Esophagus muscularis mucosa (tissue), 4 donors: ENCODE results near the gene RTN4. TPM values are rescaled to one million over a fixed set of nuclear protein-coding genes. Genes with fewer than 3 reads are reported as not detected.

Experiments used
- DNase-seq: peaks from one replicate; pipeline ENCODE4 v3.0.0-alpha.2; 2017; ENCODE audit errors: extremely low spot score
- H3K27ac ChIP-seq, 4 donors: fragments of 200-600 bp; sonication (generic); replicated peaks in 1 of 4; 1 replicate in 3 of 4; 2 replicates in 1 of 4; pipeline ENCODE4 v1.5.1; 2016 to 2019; ENCODE audit warnings: mild to moderate bottlenecking in 1 of 4
- H3K27me3 ChIP-seq, 4 donors: fragments of 200-600 bp; sonication (generic); one replicate each; pipeline versions ENCODE4 v1.5.1 to v1.6.0; 2016 to 2019
- H3K36me3 ChIP-seq, 4 donors: fragments of 200-600 bp; sonication (generic); one replicate each; pipeline ENCODE4 v1.5.1; 2016 to 2019
- H3K4me1 ChIP-seq, 4 donors: fragments of 200-600 bp; sonication (generic); one replicate each; pipeline ENCODE4 v1.5.1; 2016 to 2019
- H3K4me3 ChIP-seq, 4 donors: fragments of 200-600 bp; sonication (generic); 1 replicate in 2 of 4; 2 replicates in 2 of 4; pipeline ENCODE4 v1.5.1; 2016 to 2019; ENCODE audit warnings: mild to moderate bottlenecking in 4 of 4, moderate library complexity in 1 of 4
- H3K9me3 ChIP-seq, 4 donors: fragments of 200-600 bp; sonication (generic); 1 replicate in 3 of 4; 2 replicates in 1 of 4; pipeline ENCODE4 v1.5.1; 2016 to 2019
- EP300 ChIP-seq: sonication (generic); formaldehyde crosslinking; IDR thresholded peaks from one replicate; pipeline ENCODE4 v1.6.1; 2017; ENCODE audit warnings: antibody characterized with exemption
- POLR2A ChIP-seq: fragments of 450-650 bp; IDR thresholded peaks from one replicate; pipeline ENCODE4 v1.6.1; 2017; ENCODE audit warnings: antibody characterized with exemption, moderate library complexity, mild to moderate bottlenecking, low read depth
- POLR2AphosphoS5 ChIP-seq, 2 donors: sonication (generic); formaldehyde crosslinking; IDR thresholded peaks; one replicate each; pipeline ENCODE4 v1.6.1; 2017; ENCODE audit warnings: antibody characterized with exemption in 2 of 2
- WGBS: methylation state at CpG from one replicate; pipeline ENCODE4 v1.1.5; 2018; 5-methylcytosine and 5-hydroxymethylcytosine counted together
- intact Hi-C: fragments of 100-400 bp; cut with DNase I; formaldehyde crosslinking; loops from one replicate; pipeline ENCODE4 v1.15.1; 2023
- total RNA-seq, 4 donors: library from RNA; depleted of rRNA; stranded (reverse); fragments of >200 nt; gene quantifications; one replicate each; pipeline versions ENCODE4 v1.1.0 to v1.2.1, GENCODE V29; 2016
- TF ChIP-seq, protein P1 (sequence below), 3 experiments: fragments of 200-600 bp in 2 of 3; fragments of 450-650 bp in 1 of 3; sonication (generic) in 2 of 3; IDR thresholded peaks; one replicate each; pipeline ENCODE4 v1.5.1; 2017 to 2019; ENCODE audit warnings: antibody characterized with exemption in 3 of 3, mild to moderate bottlenecking in 2 of 3, moderate library complexity in 1 of 3

Gene RTN4
- total RNA-seq, 4 donors from 2014 or later: 214 to 272 (median 251) TPM

DNA sequence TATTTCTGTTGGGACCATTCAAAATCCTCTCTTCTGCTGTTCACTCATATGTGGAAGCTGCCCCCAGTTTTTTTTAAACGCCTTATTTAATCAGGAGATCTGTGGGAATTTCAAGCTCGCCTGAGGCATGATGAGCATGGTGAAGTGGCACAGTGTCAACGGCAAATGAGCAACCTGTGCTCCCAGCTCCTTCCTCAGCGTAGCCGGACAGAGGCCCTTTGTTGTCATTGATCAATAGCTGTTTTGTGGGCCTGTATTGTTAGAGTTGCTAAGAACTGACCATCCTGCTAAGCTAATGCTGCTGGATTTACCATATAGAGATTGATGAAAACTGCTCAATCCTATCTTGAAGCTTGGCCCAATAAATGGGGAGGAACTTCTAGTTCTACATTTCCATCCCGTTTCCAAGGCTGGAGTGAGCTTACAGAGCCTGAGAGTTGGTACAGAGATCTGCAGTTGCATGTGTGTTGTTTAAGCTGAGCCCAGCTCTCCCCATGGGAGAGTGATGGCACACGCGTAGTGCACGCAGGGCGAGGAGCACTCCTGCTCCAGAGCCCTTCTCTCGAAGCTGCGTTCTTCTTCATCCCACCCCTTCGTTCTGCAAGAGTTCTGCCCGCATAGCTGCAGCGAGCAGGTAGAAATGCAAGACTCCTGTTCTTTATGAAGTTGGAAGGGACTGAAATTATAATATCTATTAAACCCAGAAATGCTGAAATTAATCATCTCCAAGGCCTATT, 108.8 kb downstream of the RTN4 start:
- DNase-seq: no peak

DNA sequence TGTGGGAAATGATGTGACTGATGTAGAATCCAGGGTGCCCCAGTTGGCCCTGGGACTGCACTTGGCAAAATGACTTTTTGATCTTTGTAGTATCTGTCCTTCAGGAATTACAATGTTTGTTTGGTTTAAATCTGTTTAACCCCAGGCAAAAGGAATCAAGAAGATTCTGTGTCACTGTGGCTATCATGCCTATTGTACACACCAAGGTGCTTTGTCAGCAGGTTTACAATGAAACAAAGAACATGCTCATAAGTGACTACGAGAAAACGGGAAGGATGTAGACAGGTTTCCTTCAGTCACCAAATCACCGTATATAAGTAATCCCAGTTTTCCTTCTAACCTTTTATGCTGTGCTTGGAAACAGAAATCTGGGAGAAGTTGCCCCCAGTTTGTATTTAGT, 109.5 kb downstream of the RTN4 start:
- Histone ChIP-seq H3K9me3 (peaks cover 0 to 10% (median 3%) of the 10 kb centered on the region in 4 donors), H3K27me3 (no peaks in the 10 kb centered on the region), H3K4me1 (peaks cover 0 to 3% (median 2%) of the 10 kb centered on the region in 4 donors), H3K4me3 (no peak overlapping the region), H3K36me3 (no peaks in the 10 kb centered on the region), H3K27ac (no peak overlapping the region)
- intact Hi-C loops: no loop called here
- WGBS: 53% methylated on average over 3 of the region's 3 CpGs
- TF ChIP-seq POLR2AphosphoS5 (IDR thresholded peaks at IDR 0.05) (no peak), EP300 (no peak), POLR2A (no peak)
- TF ChIP-seq, protein P1, sequence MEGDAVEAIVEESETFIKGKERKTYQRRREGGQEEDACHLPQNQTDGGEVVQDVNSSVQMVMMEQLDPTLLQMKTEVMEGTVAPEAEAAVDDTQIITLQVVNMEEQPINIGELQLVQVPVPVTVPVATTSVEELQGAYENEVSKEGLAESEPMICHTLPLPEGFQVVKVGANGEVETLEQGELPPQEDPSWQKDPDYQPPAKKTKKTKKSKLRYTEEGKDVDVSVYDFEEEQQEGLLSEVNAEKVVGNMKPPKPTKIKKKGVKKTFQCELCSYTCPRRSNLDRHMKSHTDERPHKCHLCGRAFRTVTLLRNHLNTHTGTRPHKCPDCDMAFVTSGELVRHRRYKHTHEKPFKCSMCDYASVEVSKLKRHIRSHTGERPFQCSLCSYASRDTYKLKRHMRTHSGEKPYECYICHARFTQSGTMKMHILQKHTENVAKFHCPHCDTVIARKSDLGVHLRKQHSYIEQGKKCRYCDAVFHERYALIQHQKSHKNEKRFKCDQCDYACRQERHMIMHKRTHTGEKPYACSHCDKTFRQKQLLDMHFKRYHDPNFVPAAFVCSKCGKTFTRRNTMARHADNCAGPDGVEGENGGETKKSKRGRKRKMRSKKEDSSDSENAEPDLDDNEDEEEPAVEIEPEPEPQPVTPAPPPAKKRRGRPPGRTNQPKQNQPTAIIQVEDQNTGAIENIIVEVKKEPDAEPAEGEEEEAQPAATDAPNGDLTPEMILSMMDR (IDR thresholded peaks at IDR 0.05): no peak
- peak; percentile 24 for DNase-seq

More for the DNA sequence above, 108.8 kb downstream of the RTN4 start:
- no peak overlapping the region for H3K4me3 ChIP-seq
- H3K4me1 ChIP-seq: peaks cover 0 to 10% (median 9%) of the 10 kb centered on the region in 4 donors
- TF ChIP-seq POLR2A: no peak
- no peak for TF ChIP-seq POLR2AphosphoS5 (IDR thresholded peaks at IDR 0.05)
- TF ChIP-seq, protein P1 (IDR thresholded peaks at IDR 0.05): no peak
- TF ChIP-seq EP300: no peak
- intact Hi-C loops: no loop called here
- no peaks in the 10 kb centered on the region for H3K27me3 ChIP-seq
- no peaks in the 10 kb centered on the region for H3K36me3 ChIP-seq
- H3K9me3 ChIP-seq: peaks cover 0 to 10% (median 3%) of the 10 kb centered on the region in 4 donors
- 91% methylated on average over 15 of the region's 15 CpGs for WGBS
- H3K27ac ChIP-seq: no peak overlapping the region

DNA sequence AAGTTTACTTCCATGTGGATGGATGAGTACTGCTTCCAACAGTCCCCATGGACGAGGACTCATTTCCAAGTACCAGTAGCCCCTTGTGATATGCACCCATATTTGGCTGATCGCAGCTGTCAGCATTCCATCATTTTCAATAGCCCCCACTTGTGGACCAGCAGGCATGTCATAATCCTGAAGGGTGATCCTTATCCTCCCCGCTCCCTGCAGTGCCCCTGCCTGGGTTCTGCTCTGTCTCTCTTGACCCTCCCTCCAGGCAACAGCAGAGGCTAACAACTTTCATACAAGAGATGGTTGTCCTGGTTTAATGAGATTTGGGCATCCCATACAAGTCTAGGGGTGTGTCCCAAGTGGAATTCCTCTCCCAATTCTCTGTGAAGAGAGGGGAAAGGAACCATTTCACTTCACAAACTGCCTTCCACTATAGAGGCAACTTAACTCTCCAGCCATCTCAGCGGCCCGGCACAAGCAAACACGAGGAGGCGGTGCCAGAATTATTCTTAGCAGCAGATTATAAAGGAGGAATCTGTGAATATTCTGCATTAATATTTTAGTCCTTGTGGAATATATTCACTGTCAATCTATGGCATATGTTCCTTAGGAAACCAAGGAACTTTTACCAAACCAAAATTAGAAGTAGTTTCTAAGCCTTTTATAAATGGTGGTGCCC, 110.7 kb downstream of the RTN4 start:
- peaks cover 0 to 10% (median 3%) of the 10 kb centered on the region in 4 donors for H3K9me3 ChIP-seq
- no peaks in the 10 kb centered on the region for H3K27me3 ChIP-seq
- peak; percentile 64 for DNase-seq
- intact Hi-C loops: no loop called here
- H3K4me3 ChIP-seq: no peak overlapping the region
- no peak overlapping the region for H3K27ac ChIP-seq
- no peaks in the 10 kb centered on the region for H3K4me1 ChIP-seq
- H3K36me3 ChIP-seq: no peaks in the 10 kb centered on the region
- WGBS: 93% methylated on average over 7 of the region's 7 CpGs
- TF ChIP-seq, protein P1 (IDR thresholded peaks at IDR 0.05): no peak
- TF ChIP-seq POLR2A (no peak), POLR2AphosphoS5 (IDR thresholded peaks at IDR 0.05) (no peak), EP300 (no peak)

DNA sequence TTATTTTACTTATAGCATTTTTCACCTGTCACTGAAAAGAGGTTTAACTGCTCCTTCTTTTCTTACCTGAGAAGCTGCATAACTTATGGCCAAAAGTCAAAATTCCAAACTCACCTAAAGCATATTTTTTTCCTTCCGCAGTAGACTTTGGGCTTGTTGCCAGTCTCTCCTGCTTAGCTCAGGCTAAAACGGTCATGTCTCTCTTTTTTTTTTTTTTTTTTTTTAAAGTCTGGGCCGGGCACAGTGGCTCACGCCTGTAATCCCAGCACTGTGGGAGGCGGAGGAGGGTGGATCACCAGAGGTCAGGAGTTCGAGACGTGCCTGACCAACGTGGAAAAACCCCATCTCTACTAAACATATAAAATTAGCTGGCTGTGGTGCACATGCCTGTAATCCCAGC, 113.5 kb downstream of the RTN4 start:
- DNase-seq: no peak
- Histone ChIP-seq H3K4me1 (no peaks in the 10 kb centered on the region), H3K27me3 (no peaks in the 10 kb centered on the region), H3K27ac (no peak overlapping the region), H3K4me3 (no peak overlapping the region), H3K9me3 (peaks cover 0 to 10% (median 3%) of the 10 kb centered on the region in 4 donors), H3K36me3 (no peaks in the 10 kb centered on the region)
- 81% methylated on average over 8 of the region's 8 CpGs for WGBS
- TF ChIP-seq, protein P1 (IDR thresholded peaks at IDR 0.05): no peak
- no peak for TF ChIP-seq POLR2AphosphoS5 (IDR thresholded peaks at IDR 0.05)
- intact Hi-C loops: no loop called here
